ENCODE measurements around the gene FKBP5.
"Not testable (repeated sequence)": the region's sequence is repeated elsewhere in the genome, so short reads cannot be mapped to it uniquely, and the experiment has no call there.

Gene FKBP5

DNA sequence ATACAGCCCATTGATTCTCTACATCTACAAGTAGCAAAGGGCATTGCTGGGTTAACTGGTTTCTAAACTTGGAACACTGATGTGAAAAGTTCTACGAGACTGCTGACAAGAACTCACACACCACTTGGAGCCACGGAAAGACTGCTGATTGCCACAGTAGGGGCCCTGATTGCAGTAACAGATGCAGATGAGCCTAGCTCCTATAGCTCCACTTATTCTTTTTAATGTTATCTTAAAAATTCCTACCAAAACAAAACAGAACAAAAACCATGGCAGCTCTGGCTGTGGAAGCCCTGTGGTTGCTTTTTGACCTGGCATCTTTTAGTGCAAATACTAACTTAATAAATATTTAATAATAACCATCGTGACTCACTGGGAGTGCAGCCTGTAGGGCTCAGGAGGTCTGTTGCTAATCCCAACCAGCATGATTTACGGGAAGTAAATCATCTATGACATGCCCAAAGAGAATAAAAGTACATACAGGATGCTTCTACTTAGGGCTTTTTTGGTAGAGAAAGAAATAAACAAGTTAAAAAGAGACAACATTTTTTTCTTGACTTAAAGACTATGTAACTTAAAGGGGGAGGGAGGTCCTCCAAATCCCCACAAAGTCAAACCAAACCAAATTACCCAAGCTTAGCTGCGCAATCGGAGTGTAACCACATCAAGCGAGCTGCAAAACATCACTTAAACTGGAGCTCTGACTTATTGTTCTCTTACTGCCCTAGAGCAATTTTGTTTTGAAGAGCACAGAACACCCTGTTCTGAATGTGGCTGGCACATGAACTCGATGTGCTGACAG, 87.2 kb downstream of the FKBP5 start:
- no peak for TF ChIP-seq CTCF (IDR thresholded peaks at IDR 0.05; ENCODE audit: low read depth, low read length)
- no peak overlapping the region for H3K4me3 ChIP-seq (ENCODE audit: low read depth, low read length)
- in situ Hi-C loops (cut with HindIII; ENCODE audit: low sequenced_read_pairs) = no loop called here
- peak; percentile 95 for DNase-seq (ENCODE audit: low read depth, low spot score)

- in situ Hi-C loops (cut with HindIII; ENCODE audit: low sequenced_read_pairs) = no loop called here
- DNase-seq (ENCODE audit: low read depth, low spot score) = no peak
- H3K4me3 ChIP-seq (ENCODE audit: low read depth, low read length) = no peak overlapping the region
- no peak for TF ChIP-seq CTCF (IDR thresholded peaks at IDR 0.05; ENCODE audit: low read depth, low read length)
Observed at GRCh38 chr6:35600659-35601125, 88.0 kb downstream of the FKBP5 start.

GRCh38 chr6:35599761-35600658, 88.7 kb downstream of the FKBP5 start:
- in situ Hi-C loops (cut with HindIII; ENCODE audit: low sequenced_read_pairs) = no loop called here
- no peak for TF ChIP-seq CTCF (IDR thresholded peaks at IDR 0.05; ENCODE audit: low read depth, low read length)
- DNase-seq (ENCODE audit: low read depth, low spot score) = no peak
- no peak overlapping the region for H3K4me3 ChIP-seq (ENCODE audit: low read depth, low read length)

DNA sequence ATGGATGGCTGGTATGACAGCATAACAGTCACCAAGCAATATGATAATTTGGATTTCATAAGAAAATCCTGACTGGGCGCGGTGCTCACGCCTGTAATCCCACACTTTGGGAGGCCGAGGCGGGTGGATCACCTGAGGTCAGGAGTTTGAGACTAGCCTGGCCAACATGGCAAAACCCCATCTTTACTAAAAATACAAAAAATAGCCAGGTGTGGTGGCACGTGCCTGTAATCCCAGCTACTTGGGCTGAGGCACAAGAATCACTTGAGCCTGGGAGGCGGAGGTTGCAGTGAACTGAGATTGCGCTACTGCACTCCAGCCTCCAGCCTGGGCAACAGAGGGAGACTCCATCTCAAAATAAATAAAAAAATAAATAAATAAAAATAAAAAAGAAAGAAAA, 90.1 kb downstream of the FKBP5 start:
- DNase-seq (ENCODE audit: low read depth, low spot score); in situ Hi-C loops (cut with HindIII; ENCODE audit: low sequenced_read_pairs); H3K4me3 ChIP-seq (ENCODE audit: low read depth, low read length): not testable (repeated sequence)

DNA sequence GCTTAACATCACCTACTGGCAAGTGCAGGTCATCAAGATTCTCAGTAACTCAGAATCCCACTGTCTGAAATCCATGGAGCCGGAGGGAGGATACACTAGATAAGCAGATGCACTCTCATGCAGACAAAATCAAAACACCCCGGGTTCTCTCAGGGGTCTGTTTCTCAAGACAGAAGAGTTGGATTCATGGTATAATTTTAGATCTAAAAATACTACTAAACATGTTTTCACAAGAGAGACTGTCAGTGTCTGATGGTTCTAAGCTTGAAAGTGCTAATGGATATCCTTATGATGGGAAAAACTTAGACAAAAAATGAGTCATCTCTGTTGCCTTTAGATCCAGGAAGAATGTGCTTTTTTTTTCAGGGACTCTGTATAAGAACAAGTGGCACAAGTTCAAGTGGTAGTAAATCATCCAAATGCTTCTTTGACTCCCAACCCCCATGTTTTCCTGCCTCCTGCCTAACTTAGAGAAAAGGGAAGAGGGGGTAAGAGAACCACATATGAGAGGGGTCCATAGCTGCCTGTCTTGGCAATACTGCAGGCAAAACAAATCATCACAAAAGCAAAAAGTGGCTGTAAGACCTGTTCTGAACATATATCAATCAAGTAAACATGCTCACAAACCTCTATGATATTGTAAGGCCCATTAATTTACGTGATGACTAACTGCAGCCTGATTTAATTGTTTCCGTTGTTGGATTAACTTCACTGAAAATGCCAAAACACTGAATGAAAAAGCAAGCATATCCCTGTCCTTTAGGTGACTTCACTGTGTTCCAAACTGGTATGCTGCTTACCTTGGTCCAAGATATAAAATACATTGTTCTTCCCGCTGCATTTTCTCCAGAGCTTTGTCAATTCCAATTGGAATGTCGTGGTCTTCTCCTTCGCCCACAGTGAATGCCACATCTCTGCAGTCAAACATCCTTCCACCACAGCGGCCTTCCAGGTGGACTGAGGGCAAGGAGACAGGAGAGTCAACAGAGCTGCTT, 92.0 kb downstream of the FKBP5 start:
- no peak for TF ChIP-seq CTCF (IDR thresholded peaks at IDR 0.05; ENCODE audit: low read depth, low read length)
- in situ Hi-C loops (cut with HindIII; ENCODE audit: low sequenced_read_pairs) = no loop called here
- DNase-seq (ENCODE audit: low read depth, low spot score) = peak; percentile 94
- no peak overlapping the region for H3K4me3 ChIP-seq (ENCODE audit: low read depth, low read length)

DNA sequence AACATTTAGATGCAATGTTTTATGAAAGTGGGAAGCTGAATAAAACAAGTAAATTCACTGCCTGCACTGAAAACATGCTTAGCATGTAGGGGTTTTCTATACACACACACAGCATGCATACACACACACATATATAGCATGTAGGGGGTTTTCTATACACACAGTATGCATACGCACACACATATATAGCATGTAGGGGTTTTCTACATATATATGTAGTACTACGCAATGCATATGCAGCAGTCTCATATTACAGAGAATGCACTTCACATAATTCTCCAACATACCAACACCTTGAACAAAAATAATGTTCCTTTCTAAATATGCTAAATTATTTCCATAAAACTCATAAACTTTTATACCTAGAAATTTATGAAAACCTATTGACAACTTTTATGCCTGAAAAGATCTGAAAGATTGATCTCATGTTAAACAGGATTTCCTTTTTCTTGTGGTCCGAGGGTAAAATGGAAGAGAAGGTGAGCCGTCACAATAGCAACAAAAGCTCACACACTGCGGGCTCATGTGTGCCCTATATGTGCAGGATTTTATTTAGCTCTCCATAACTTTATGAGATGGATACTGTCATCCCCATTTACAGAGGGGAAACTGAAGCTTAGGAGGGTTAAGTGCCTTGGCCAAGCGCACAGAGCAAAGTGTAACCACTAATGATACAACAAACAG, 94.1 kb downstream of the FKBP5 start:
- no peak for TF ChIP-seq CTCF (IDR thresholded peaks at IDR 0.05; ENCODE audit: low read depth, low read length)
- no peak overlapping the region for H3K4me3 ChIP-seq (ENCODE audit: low read depth, low read length)
- in situ Hi-C loops (cut with HindIII; ENCODE audit: low sequenced_read_pairs) = no loop called here
- DNase-seq (ENCODE audit: low read depth, low spot score) = no peak

All from astrocyte of the spinal cord (primary cell).